ENCODE data around the gene TMEM232.

- TF ChIP-seq POLR2AphosphoS5 (IDR thresholded peaks at IDR 0.05; ENCODE audit: low read depth) (no peak), CTCF (conservative IDR thresholded peaks at IDR 0.05; ENCODE audit: low read depth in 2 of 2) (no peak), JUNB (IDR thresholded peaks at IDR 0.05; ENCODE audit: unreplicated experiment) (no peak), EZH2 (IDR thresholded peaks at IDR 0.05; ENCODE audit: low read depth, unreplicated experiment) (no peak), EZH2phosphoT487 (IDR thresholded peaks at IDR 0.05; ENCODE audit: unreplicated experiment) (no peak), ZNF114 (CRISPR knock-in tag; IDR thresholded peaks at IDR 0.05) (no peak), REST (IDR thresholded peaks at IDR 0.05; ENCODE audit: unreplicated experiment) (no peak), NANOG (IDR thresholded peaks at IDR 0.05; ENCODE audit: borderline replicate concordance) (no peak), CREB1 (CRISPR knock-in tag; IDR thresholded peaks at IDR 0.05; ENCODE audit: low read depth) (no peak)
These were observed 25.7 kb upstream of the TMEM232 start for GRCh38 chr5:110751902-110752762.
